Measurements from ENCODE around the gene HMX2. TPM values are rescaled to one million over a fixed set of nuclear protein-coding genes. Genes with fewer than 3 reads are reported as not detected.
"Not testable (repeated sequence)": the region's sequence is repeated elsewhere in the genome, so short reads cannot be mapped to it uniquely, and the experiment has no call there.

Gene HMX2
- total RNA-seq, 2 donors from 2014 or later, result not detected

DNA sequence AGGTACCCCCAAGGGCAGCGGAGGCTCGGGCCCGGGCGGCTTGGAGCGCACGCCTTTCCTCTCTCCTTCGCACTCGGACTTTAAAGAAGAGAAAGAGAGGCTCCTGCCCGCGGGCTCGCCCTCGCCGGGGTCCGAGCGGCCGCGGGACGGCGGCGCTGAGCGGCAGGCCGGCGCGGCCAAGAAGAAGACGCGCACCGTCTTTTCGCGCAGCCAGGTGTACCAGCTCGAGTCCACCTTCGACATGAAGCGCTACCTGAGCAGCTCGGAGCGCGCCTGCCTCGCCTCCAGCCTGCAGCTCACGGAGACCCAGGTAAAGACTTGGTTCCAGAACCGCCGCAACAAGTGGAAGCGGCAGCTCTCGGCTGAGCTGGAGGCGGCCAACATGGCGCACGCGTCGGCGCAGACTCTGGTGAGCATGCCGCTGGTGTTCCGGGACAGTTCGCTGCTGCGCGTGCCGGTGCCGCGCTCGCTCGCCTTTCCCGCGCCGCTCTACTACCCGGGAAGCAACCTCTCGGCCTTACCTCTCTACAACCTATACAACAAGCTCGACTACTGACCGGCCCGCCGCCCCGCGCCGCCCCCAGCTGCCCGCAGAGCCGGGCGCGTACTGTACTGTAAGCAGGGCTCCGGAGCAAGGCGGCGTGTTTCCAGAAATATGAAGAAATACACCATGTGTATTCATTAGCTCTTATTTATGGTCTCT is 1.8 kb downstream of the HMX2 start:
- intact Hi-C loops (cut with DNase I), result loop anchor here in 1 of 2 donors (10.0 kb wide), 1 partner anchor 145 kb away; the partner anchor contains the start of genes ACADSB and IKZF5
- no peak for DNase-seq
- ATAC-seq, result no peak

DNA sequence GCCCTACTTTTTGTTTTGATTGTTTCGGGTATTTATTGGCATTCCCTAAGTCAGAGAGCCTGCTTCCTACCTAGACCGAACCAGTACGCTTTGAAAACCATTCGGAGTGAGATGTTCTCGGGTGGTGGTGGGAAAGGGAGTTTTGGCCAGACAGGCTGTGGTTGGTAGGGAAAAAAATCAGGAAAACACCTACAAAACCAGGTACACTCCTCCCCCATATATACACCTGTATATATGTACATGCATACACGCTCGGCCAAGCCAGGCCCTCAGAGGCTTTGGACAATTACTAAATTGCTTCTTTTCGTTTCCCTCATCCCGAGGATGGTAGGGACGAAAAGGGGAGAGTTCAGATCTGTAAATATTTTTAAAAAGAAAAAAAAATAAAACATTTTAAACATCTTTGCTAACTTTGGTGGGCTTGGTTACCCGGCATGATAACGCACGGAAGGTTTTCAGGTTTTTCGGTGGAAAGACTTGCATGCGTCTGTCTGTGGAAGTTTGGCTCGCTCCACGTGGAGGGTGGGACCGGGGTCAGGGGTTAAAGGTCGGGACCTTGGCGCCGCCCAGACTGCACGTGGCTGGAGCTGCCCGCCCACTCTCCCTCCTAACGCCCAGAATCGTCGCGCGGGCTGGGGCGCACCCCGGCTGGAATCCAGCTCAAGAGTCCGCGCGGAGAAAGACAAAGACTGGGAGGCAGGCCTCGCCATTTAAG is 2.5 kb downstream of the HMX2 start:
- intact Hi-C loops (cut with DNase I), result loop anchor here in 1 of 2 donors (10.0 kb wide), 1 partner anchor 146 kb away; the partner anchor contains the start of genes ACADSB and IKZF5
- ATAC-seq (no peak), DNase-seq (no peak)

DNA sequence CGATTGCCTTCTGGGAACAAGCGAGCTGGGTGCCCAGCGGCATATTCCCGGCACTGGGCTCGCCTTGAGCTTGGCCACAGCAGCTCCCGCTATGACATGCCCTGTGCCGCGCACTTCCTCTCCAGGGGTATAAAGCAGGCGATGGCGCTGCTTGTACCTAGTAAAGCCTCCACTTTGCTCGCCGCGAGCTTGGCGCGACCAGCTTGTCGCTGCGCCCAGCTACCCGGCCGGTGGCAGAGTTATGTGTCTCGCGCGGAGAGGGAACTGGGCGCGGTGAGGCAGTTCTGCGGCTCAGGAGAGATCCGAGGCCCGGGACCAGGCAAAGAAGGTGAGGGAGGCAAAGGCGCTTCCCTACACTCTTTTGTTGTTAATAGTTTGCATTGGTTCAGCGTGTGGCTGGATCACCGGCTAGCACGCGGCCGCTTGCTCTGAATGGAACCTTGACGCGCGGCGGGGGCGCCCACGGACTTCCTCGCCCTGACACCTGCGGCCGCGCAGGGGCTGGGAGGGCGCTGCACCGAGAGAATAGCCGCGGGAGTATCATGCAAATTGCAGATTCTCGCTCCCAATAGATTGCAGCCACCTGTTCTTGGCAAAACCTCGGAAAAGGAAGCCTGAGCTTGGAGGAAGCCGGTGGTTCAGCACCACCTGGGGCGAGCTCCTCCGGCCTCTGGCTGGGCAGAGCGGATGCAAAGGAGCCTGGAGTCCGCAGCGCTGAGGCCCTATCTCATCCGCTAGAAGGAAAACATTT is 3.2 kb downstream of the HMX2 start:
- ATAC-seq, result no peak
- no peak for DNase-seq
- intact Hi-C loops (cut with DNase I), result loop anchor here in 1 of 2 donors (10.0 kb wide), 1 partner anchor 146 kb away; the partner anchor contains the start of genes ACADSB and IKZF5

DNA sequence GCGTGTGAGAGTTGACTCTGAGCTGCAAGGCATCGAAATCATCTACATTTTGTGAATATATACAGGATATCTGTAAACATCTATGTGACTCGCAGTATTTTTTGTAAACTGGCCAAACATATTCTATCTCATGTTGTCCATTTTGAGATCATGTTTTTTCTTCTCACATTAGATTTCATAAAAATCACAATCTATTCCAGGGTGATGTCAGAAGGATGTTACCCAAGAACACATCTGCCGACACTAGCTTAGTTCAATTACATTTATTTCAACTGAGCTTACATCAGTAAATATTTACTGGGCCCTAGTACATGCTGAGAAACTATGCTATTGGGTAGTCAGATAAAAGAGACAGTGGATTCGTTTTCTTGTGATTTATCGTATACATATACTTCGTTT is 3.8 kb downstream of the HMX2 start:
- intact Hi-C loops (cut with DNase I), result loop anchor here in 1 of 2 donors (10.0 kb wide), 1 partner anchor 147 kb away; the partner anchor contains the start of genes ACADSB and IKZF5
- DNase-seq (no peak), ATAC-seq (no peak)

DNA sequence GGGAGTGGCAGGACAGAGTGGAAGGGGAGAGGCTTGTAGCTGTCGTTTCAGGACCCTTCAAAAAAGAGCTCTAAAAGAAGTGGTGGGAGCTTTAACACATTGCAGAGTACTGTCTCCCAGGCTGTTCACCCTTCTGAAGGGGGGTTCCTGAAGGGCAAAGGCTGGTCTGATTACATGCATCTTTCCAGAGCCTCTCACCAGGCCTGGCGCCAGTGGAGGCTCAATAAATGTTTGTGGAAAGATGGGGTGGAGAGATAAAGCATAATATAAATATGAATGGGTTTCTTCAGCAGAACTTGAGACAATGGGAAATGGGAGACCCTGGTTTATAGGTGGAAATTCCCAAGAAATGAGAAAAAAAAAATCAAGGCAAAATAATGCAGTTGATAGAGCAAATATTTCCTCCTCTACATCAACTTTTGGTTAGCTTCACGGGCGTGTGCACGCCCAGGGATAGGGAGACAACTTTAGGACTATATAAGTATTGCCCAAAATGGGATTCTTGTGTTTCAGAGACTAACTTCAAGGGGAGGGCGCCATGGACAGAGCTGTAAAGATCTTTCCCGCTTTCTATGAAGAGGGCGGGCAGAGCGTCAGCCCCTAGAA is 5.7 kb downstream of the HMX2 start:
- no peak for DNase-seq
- no peak for ATAC-seq
- intact Hi-C loops (cut with DNase I), result loop anchor here in 1 of 2 donors (10.0 kb wide), 1 partner anchor 149 kb away; the partner anchor contains the start of genes ACADSB and IKZF5

DNA sequence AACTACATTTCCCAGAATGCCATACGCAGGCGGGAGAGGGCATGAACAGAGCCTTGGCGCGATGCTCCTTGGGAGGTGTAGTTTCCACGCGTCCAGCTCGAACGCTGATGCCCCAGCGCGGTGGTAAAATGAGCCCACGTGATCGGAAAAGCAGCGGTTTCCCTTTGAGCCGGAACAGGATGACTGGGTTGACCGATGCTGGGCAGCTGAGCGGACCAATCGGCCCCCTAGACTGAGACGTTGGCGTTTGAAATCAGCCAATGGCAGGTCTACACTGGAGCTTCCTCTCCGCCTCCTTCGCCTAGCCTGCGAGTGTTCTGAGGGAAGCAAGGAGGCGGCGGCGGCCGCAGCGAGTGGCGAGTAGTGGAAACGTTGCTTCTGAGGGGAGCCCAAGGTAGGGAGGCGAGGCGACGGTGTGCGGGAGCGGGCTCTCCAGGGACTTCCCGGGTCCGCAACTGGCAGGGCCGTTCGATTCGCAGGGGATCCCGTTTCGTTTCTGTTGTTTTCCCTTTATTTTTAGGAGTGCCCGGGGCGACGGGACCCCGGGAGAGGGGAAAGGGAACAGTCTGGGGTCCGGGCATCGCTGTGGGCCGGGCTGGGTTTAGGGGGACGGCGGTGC is 6.3 kb downstream of the HMX2 start, which contains the start of gene BUB3:
BUB3 (plus strand) TSS at position 311 of the 619 bp plus-strand sequence. CDS start 516 bp downstream, outside the sequence.
- peak; percentile 99 to 100 for ATAC-seq
- intact Hi-C loops (cut with DNase I), result loop anchor here in 1 of 2 donors (10.0 kb wide), 1 partner anchor 149 kb away; the partner anchor contains the start of genes ACADSB and IKZF5
- peak; percentile 99 for DNase-seq

DNA sequence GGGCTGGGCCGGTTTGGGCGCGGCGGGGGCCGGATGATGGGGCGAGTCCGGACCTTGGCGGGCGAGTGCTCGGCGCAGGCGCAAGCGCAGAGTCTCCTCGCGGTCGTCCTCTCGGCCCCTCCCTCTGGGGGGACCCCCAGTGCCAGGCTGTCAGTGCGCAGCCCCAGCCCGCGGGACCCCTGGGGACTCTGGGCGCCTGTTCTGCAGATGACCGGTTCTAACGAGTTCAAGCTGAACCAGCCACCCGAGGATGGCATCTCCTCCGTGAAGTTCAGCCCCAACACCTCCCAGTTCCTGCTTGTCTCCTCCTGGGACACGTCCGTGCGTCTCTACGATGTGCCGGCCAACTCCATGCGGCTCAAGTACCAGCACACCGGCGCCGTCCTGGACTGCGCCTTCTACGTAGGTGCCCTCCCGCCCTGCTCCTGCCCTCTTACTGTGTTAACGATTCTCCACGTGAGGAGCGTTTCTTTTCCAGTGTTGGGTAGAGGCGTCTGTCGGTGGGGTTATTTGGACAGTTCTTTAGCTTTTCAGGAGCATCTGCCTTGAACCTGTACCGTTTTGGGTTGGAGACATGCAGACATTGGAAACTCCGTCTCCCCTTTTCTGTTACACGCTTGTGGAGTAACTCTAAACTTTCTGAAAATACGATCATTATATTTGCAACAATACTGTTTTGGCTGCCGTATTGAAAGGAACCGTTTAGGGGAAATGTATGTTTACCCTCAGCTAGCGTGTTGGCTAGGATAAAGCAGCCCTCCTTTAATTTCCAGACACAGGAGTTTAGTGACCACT is 7.0 kb downstream of the HMX2 start:
- ATAC-seq (peak; percentile 64 to 80), DNase-seq (peak; percentile 65)
- intact Hi-C loops (cut with DNase I), result loop anchor here in 1 of 2 donors (10.0 kb wide), 1 partner anchor 150 kb away; the partner anchor contains the start of genes ACADSB and IKZF5

DNA sequence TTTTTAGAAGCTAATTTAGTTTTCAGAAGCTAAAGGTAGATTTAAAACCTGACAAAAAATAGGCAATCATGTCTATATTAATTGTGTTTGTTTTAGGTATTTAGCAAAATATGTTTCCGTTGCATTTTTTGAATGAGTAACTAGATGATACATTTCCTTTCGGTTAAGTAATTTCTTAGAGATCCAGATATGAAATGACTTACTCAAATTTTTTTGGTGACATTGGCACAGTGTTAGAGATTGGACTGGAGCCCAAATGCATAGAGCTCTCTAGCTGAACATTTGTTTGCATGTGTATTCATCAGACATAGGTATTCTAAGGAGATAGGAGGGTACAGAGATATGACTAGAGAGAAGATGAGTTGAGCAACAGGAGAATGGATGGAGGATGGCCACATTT is 8.1 kb downstream of the HMX2 start:
- no peak for ATAC-seq
- DNase-seq, result no peak
- intact Hi-C loops (cut with DNase I), result loop anchor here in 1 of 2 donors (10.0 kb wide), 1 partner anchor 151 kb away; the partner anchor contains the start of genes ACADSB and IKZF5

DNA sequence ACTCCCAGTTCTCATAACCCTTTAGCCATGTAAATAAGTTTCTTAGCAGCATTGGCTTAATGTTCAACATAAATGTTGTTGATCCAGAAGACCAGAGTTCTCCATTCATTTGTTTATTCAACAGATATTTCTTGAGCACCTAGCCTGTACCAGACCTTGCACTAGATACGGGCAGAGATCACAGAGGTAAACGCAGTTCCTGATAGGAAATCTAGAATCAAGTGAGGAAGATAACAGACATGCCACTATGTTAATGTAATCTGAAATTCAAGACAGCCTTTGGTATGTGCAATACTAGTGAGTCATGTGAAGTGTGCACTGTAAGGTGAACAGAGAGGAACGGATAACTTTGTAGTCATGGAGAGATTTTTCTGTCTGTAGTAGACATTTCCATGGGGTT is 9.3 kb downstream of the HMX2 start:
- ATAC-seq (no peak), DNase-seq (no peak)
- intact Hi-C loops (cut with DNase I), result loop anchor here in 1 of 2 donors (10.0 kb wide), 1 partner anchor 152 kb away; the partner anchor contains the start of genes ACADSB and IKZF5

DNA sequence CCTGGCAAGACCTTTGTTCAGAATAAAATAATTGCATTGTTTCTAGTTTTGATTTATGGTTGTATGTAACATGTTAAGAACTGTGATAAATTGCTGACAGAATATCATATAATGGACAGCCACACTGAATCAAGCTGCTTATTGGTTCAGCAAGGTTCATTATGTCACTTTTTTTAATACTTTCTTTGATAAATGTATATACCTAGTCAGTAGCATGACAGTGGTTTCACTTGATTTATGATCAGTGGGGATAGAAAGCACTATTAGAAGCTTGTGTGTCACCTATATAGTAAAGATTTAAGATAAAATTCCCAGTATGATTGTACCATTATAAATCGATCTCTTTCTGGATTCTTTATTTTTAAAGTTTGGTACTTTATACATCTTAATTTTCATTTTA is 10.7 kb downstream of the HMX2 start:
- DNase-seq (no peak), ATAC-seq (no peak)
- intact Hi-C loops (cut with DNase I), result loop anchor here in 1 of 2 donors (10.0 kb wide), 1 partner anchor 154 kb away; the partner anchor contains the start of genes ACADSB and IKZF5

DNA sequence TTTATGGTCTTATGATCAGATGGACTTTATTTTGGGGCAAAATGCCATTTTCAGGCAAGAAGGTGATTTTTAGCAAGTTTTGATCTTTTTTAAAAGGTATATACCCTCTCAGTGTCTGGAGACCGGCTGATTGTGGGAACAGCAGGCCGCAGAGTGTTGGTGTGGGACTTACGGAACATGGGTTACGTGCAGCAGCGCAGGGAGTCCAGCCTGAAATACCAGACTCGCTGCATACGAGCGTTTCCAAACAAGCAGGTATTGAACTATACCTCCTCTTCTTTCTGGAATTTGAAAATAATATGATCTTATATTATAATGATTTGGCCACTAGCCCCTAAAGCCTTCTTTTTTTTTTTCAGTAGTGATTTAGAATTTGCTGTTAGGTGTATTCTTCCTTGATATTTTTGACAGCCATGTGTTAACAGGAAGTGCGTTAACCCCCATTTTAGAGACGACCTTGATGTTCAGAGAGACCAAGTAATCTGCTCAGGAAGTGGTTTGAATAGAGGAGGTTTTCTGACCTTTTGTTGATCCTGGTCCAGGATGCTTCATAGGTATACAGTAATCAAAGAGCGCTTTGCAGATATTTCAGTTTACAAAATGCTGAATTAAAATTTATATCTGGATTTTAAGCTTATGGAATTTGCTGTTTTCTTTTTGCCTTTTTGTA is 12.5 kb downstream of the HMX2 start:
- intact Hi-C loops (cut with DNase I), result no loop called here
- ATAC-seq (no peak), DNase-seq (no peak)

DNA sequence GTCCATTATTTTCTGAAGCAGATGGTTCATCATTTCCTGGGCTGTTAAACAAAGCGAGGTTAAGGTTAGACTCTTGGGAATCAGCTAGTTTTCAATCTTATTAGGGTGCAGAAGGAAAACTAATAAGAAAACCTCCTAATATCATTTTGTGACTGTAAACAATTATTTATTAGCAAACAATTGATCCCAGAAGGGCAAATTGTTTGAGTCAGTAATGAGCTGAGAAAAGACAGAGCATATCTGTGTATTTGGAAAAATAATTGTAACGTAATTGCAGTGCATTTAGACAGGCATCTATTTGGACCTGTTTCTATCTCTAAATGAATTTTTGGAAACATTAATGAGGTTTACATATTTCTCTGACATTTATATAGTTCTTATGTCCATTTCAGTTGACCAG is 16.4 kb downstream of the HMX2 start:
- intact Hi-C loops (cut with DNase I), result no loop called here
- ATAC-seq, result no peak

DNA sequence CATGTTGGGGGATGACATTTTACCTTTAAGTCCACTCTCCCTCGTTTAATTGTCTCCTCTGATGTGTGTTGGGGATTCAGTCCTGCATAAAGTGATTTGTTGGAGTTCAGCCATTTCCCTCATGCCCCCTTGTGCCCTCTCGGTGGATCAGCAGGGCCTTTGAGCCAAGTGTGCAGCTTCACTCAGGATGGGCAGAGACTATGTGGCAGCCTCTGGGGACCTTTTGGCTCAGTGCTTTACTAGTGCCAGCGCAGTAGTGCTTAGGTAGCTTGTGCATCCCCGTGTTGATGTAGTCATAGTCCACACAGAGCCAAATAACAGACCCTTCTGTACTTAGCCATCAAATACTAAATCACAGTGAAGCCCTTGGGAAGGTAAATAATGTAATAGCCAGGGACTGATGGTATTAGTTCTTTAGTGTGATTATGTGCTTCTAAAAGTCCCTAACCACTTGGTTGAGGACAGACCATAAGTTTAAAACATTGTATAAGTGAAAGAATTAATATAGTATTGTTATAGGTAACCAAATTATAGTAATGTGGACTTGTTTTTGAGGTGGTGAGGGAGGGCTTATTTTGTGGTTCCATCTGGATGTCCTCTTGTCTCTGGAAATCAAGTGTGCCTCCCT is 17.6 kb downstream of the HMX2 start:
- intact Hi-C loops (cut with DNase I), result no loop called here
- ATAC-seq, result no peak
- DNase-seq, result no peak

More for the DNA sequence above, 16.4 kb downstream of the HMX2 start:
- no peak for DNase-seq

DNA sequence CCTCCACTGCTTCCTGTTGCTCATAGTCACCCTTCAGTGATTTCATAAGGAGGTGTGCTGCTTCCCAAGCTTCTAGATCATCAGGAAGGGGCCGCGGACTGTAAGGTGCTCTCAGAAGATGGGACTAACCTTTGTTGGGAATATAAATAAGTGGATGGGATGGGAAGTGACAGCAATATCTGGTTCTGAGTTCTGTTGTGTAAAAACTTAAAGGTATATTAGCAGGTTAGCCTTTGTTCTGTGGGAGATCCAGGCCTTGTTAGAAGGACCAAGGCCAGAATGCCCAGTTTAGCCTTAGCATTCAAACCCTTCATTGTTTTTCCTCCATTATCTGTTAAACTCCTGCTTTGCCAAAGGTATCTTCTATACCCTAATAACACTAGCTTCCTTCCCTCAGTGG is 18.7 kb downstream of the HMX2 start:
- no peak for DNase-seq
- intact Hi-C loops (cut with DNase I), result no loop called here
- ATAC-seq, result no peak

DNA sequence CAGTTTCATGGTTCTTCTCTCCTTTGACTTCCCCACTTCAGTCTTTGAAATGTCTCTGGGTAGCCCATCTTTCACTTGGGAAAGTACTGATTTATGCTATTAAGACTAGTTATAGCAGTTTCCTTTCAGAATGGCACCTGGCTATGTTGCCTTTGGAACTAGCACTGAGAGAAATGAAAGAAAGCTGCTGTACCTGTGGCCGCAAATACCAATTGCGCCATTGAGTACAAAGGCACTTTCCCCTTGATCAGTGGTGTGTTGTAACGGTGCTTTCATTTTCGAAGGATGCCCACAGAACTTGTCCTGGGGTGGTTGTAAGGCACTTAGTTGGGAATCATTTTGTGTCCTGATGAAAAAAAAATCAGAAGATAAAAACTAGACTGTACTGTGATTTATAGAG is 23.0 kb downstream of the HMX2 start:
- ATAC-seq (no peak), DNase-seq (no peak)
- intact Hi-C loops (cut with DNase I), result no loop called here

DNA sequence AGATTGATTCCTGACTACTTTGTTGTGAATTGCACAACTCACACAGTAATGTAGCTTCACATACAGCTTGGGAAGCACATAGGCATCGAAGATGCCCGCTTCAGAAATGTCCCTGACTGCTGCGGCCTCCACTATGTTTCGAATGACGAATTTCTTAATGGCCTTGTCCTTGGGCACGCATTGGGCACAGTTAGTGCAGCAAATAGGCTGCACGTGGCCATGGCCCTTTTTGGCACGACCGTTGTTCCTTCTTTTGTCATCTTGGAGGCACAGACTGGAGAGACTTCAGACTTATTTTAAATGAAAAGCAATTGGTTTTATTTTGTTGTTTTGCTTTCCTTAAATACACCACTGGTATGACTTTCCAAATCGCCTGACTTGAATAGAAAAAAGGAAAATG is 23.7 kb downstream of the HMX2 start:
- ATAC-seq; intact Hi-C loops (cut with DNase I); DNase-seq: not testable (repeated sequence)
